ENCODE results near the gene SLC6A19.

The SLC6A19 gene

GRCh38 chr5:1161108-1161832 lies 40.1 kb upstream of the SLC6A19 start:
- CTCF ChIA-PET = interaction anchor here (0.7 to 2.7 kb wide), 8 partner anchors 8 to 483 kb away, joined by 3 to 15 read pairs (median 4); no protein-coding TSS in a partner anchor
- Histone ChIP-seq H3K36me3 (ENCODE audit: control insufficient read depth in 2 of 2, insufficient read depth in 1 of 2, low read length in 2 of 2) (no peaks in the 10 kb centered on the region), H3K4me1 (ENCODE audit: control insufficient read depth, insufficient read depth, low read length) (no peaks in the 10 kb centered on the region), H3K9me3 (ENCODE audit: control insufficient read depth, insufficient read depth, low read depth, low read length) (no peaks in the 10 kb centered on the region), H3K27ac (ENCODE audit: extremely low read depth, low read depth, low read length) (no peak overlapping the region), H3K4me3 (ENCODE audit: low read depth, low read length) (no peak overlapping the region)
- POLR2A ChIA-PET = no interaction called here
- 0 out of 2 replicates have a peak, but pooled peaks have one; percentile 14 for TF ChIP-seq KLF1 (tag by site-specific recombination; IDR thresholded peaks at IDR 0.05)
- no peak for TF ChIP-seq SP2 (tag by site-specific recombination; IDR thresholded peaks at IDR 0.05)
- no peak for TF ChIP-seq ZNF580 (tag by site-specific recombination; IDR thresholded peaks at IDR 0.05)
- TF ChIP-seq PRDM1 (tag by site-specific recombination; IDR thresholded peaks at IDR 0.05) = no peak
- no peak for TF ChIP-seq ZBTB26 (tag by site-specific recombination; optimal IDR thresholded peaks at IDR 0.05)
- TF ChIP-seq EGR2 (tag by site-specific recombination; IDR thresholded peaks at IDR 0.05; ENCODE audit: low read depth) = peak; percentile 76
- TF ChIP-seq ZNF223 (tag by site-specific recombination; IDR thresholded peaks at IDR 0.05) = peak; percentile 92
- TF ChIP-seq ZBTB8A (tag by site-specific recombination; IDR thresholded peaks at IDR 0.05) = peak; percentile 25; the same call in 1 of the 2 replicates
- peak; percentile 78 for TF ChIP-seq RBAK (tag by site-specific recombination; IDR thresholded peaks at IDR 0.05)
- TF ChIP-seq ZFHX2 (tag by site-specific recombination; conservative IDR thresholded peaks at IDR 0.05) = peak; percentile 47

DNA sequence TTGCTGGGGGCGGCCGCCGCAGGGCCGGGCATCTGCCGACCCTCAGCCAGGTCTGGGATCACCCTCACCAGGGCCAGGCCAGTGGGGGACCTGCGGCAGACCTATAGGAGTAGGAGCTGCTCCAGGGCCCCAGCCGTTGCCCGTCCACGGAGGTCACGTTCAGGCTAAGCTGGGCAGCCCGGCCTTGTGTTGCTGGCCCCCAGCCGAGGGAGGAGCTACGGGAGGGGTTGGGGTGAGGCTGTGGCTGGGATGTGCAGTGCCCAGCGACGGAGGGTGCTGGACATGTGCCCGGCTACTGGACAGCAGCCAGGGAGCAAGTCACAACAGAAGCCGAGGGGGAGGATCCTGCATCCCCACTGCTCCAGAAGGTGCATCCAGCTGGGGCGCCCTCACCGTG lies 39.6 kb upstream of the SLC6A19 start:
- Histone ChIP-seq H3K4me1 (ENCODE audit: control insufficient read depth, insufficient read depth, low read length) (no peaks in the 10 kb centered on the region), H3K9me3 (ENCODE audit: control insufficient read depth, insufficient read depth, low read depth, low read length) (no peaks in the 10 kb centered on the region), H3K27ac (ENCODE audit: extremely low read depth, low read depth, low read length) (no peak overlapping the region), H3K36me3 (ENCODE audit: control insufficient read depth in 2 of 2, insufficient read depth in 1 of 2, low read length in 2 of 2) (no peaks in the 10 kb centered on the region), H3K4me3 (ENCODE audit: low read depth, low read length) (no peak overlapping the region)
- CTCF ChIA-PET = interaction anchor here (0.6 to 2.7 kb wide), 7 partner anchors 9 to 613 kb away, joined by 3 to 15 read pairs (median 3); no protein-coding TSS in a partner anchor
- POLR2A ChIA-PET = no interaction called here
- TF ChIP-seq ZIC2 (tag by site-specific recombination; IDR thresholded peaks at IDR 0.05) (peak; percentile 44; the same call in 1 of the 2 replicates), SCRT1 (tag by site-specific recombination; IDR thresholded peaks at IDR 0.05; ENCODE audit: borderline replicate concordance) (no peak), KLF7 (tag by site-specific recombination; IDR thresholded peaks at IDR 0.05; ENCODE audit: borderline replicate concordance) (no peak), ZXDB (tag by site-specific recombination; IDR thresholded peaks at IDR 0.05) (no peak)

GRCh38 chr5:1162276-1162675 lies 39.1 kb upstream of the SLC6A19 start:
- H3K4me1 ChIP-seq (ENCODE audit: control insufficient read depth, insufficient read depth, low read length) = no peaks in the 10 kb centered on the region
- CTCF ChIA-PET = interaction anchor here (0.6 to 2.7 kb wide), 9 partner anchors 12 to 613 kb away, joined by 3 to 15 read pairs (median 3); no protein-coding TSS in a partner anchor
- no peak overlapping the region for H3K27ac ChIP-seq (ENCODE audit: extremely low read depth, low read depth, low read length)
- TF ChIP-seq ZNF23 (tag by site-specific recombination; IDR thresholded peaks at IDR 0.05; ENCODE audit: borderline replicate concordance) = no peak
- no peaks in the 10 kb centered on the region for H3K9me3 ChIP-seq (ENCODE audit: control insufficient read depth, insufficient read depth, low read depth, low read length)
- no peaks in the 10 kb centered on the region for H3K36me3 ChIP-seq (ENCODE audit: control insufficient read depth in 2 of 2, insufficient read depth in 1 of 2, low read length in 2 of 2)
- POLR2A ChIA-PET = no interaction called here
- no peak overlapping the region for H3K4me3 ChIP-seq (ENCODE audit: low read depth, low read length)

GRCh38 chr5:1162751-1163150 lies 38.6 kb upstream of the SLC6A19 start:
- Histone ChIP-seq H3K4me3 (ENCODE audit: low read depth, low read length) (no peak overlapping the region), H3K9me3 (ENCODE audit: control insufficient read depth, insufficient read depth, low read depth, low read length) (no peaks in the 10 kb centered on the region), H3K27ac (ENCODE audit: extremely low read depth, low read depth, low read length) (no peak overlapping the region), H3K4me1 (ENCODE audit: control insufficient read depth, insufficient read depth, low read length) (no peaks in the 10 kb centered on the region), H3K36me3 (ENCODE audit: control insufficient read depth in 2 of 2, insufficient read depth in 1 of 2, low read length in 2 of 2) (no peaks in the 10 kb centered on the region)
- CTCF ChIA-PET = interaction anchor here (0.6 to 2.7 kb wide), 8 partner anchors 12 to 614 kb away, joined by 3 to 15 read pairs (median 3); no protein-coding TSS in a partner anchor
- TF ChIP-seq ZNF785 (tag by site-specific recombination; IDR thresholded peaks at IDR 0.05) = no peak
- no peak for TF ChIP-seq HOXA7 (CRISPR knock-in tag; IDR thresholded peaks at IDR 0.05; ENCODE audit: borderline replicate concordance)
- TF ChIP-seq ZNF214 (tag by site-specific recombination; IDR thresholded peaks at IDR 0.05; ENCODE audit: borderline replicate concordance) = no peak
- POLR2A ChIA-PET = interaction anchor here (0.6 kb wide), 1 partner anchor 47 kb away, joined by 5 read pairs; no protein-coding TSS in a partner anchor
